ENCODE data around the gene HTT-AS.

Gene HTT-AS

DNA sequence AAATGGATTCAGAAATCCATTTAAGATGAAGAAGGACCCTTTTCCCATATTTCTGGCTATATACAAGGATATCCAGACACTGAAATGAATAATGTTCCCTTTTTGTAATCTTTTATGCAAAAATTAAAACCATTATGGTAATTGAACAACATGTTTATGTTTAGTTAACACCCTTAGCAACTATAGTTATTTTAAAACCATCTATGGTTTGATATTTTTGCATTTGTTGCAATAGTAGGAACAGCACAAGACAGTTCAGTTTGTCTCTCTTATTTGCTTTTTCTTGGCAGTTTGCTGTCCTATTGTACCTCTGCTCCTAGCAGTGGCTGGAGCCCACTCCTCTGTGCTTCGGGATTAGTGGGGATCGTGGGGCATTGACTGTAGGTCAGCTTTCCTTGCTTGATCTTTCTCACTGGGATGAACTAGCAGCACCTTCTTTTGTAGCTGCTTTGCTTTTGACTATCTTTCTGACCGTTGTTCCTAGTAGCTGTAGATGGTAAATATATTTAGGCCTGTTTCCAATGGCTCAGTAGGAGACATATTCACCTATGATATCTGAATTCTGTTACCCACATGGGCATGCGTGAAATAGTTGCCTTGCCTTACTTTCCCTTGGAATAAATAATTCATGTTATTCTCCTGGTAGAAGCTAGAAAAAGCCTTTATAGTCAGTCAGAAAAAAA is 12.9 kb upstream of the HTT-AS start:
- no peak for DNase-seq (ENCODE audit: low read depth, low spot score)

DNA sequence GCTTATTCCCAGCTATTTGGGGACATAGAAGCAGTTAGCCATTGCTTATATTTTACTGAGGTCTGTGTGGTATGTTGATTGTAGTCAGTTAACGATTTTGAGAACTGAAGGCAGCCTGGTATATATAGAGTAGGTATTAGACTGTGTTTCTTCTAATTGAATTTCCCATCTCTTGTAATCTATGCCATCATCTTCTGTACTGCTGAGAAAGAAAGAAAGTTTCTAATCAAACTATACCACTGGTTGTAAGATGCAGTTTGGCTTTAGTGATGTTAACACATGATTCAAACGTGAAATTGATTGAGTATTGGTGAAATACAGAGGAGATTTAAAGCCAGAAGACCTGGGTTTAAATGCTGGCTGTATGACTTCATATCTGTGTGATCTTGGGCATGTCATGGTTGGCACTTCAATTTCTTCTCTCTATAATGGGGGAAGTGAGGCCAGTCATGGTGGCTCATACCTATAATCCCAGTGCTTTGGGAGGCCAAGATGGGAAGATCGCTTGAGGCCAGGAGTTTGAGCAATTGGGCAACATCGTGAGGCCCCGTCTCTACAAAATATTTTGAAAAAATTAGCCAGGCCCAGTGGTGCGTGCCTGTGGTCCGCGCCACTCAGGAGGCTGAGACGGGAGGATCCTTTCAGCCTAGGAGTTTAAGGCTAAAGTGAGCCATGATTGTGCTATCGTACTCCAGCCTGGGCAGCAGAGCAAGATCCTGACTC is 11.8 kb upstream of the HTT-AS start:
- DNase-seq (ENCODE audit: low read depth, low spot score): no peak

DNA sequence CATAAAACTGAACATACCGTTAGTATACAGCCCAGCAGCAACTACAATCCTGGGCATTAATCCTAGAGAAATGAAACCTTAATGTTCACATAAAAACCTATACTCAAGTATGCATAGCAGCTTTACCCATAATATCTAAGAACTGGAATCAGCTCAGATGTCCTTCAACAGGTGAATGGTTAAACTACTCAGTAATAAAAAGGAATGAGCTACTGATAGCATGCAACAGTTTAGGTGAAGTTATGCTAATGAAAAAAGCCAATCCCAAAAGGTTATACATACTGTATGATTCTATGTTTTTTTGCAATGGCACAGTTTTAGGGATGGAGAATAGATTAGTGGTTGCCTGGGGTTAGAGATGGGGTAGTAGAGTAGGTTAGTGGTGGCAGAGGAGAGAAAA is 9.4 kb upstream of the HTT-AS start:
- no peak for DNase-seq (ENCODE audit: low read depth, low spot score)

DNA sequence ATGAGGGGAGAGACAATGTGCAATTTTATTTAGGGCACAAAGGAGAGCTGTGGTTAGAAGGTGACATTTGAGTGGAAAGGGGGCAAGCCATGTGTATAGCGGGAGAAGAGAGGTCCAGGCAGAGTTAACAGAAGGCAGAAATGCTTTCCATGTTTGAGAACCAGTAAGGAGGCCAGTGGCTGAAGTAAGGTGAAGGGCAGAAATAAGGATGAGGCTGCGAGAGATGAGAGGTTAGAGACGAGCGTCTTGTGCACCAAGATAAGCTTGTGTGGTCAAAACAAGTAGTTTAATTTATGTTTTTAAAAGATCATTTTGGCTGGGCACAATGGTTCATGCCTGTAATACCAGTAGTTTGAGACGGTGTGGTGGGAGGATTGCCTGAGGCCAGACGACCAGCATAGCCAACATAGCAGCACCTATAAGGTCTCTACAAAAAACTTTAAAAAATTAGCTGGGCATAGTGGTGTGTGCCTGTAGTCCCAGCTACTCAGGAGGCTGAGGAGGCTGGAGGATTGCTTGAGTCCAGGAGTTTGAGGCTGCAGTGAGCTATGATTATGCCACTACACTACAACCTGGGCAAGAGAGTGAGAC is 8.7 kb upstream of the HTT-AS start:
- DNase-seq (ENCODE audit: low read depth, low spot score): no peak

DNA sequence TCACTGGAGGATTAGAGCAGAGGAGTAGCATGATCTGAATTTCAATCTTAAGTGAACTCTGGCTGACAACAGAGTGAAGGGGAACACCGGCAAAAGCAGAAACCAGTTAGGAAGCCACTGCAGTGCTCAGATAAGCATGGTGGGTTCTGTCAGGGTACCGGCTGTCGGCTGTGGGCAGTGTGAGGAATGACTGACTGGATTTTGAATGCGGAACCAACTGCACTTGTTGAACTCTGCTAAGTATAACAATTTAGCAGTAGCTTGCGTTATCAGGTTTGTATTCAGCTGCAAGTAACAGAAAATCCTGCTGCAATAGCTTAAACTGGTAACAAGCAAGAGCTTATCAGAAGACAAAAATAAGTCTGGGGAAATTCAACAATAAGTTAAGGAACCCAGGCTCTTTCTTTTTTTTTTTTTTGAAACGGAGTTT is 5.4 kb upstream of the HTT-AS start:
- no peak for DNase-seq (ENCODE audit: low read depth, low spot score)

DNA sequence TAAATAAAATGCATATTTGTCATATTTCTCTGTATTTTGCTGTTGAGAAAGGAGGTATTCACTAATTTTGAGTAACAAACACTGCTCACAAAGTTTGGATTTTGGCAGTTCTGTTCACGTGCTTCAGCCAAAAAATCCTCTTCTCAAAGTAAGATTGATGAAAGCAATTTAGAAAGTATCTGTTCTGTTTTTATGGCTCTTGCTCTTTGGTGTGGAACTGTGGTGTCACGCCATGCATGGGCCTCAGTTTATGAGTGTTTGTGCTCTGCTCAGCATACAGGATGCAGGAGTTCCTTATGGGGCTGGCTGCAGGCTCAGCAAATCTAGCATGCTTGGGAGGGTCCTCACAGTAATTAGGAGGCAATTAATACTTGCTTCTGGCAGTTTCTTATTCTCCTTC is 3.5 kb upstream of the HTT-AS start:
- DNase-seq (ENCODE audit: low read depth, low spot score): no peak

DNA sequence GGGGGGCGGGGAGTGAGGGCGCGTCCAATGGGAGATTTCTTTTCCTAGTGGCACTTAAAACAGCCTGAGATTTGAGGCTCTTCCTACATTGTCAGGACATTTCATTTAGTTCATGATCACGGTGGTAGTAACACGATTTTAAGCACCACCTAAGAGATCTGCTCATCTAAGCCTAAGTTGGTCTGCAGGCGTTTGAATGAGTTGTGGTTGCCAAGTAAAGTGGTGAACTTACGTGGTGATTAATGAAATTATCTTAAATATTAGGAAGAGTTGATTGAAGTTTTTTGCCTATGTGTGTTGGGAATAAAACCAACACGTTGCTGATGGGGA is 1.3 kb upstream of the HTT-AS start:
- DNase-seq (ENCODE audit: low read depth, low spot score): no peak

DNA sequence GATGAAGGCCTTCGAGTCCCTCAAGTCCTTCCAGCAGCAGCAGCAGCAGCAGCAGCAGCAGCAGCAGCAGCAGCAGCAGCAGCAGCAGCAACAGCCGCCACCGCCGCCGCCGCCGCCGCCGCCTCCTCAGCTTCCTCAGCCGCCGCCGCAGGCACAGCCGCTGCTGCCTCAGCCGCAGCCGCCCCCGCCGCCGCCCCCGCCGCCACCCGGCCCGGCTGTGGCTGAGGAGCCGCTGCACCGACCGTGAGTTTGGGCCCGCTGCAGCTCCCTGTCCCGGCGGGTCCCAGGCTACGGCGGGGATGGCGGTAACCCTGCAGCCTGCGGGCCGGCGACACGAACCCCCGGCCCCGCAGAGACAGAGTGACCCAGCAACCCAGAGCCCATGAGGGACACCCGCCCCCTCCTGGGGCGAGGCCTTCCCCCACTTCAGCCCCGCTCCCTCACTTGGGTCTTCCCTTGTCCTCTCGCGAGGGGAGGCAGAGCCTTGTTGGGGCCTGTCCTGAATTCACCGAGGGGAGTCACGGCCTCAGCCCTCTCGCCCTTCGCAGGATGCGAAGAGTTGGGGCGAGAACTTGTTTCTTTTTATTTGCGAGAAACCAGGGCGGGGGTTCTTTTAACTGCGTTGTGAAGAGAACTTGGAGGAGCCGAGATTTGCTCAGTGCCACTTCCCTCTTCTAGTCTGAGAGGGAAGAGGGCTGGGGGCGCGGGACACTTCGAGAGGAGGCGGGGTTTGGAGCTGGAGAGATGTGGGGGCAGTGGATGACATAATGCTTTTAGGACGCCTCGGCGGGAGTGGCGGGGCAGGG is 711 bp upstream of the HTT-AS start:
- peak; percentile 83 for DNase-seq (ENCODE audit: low read depth, low spot score)

DNA sequence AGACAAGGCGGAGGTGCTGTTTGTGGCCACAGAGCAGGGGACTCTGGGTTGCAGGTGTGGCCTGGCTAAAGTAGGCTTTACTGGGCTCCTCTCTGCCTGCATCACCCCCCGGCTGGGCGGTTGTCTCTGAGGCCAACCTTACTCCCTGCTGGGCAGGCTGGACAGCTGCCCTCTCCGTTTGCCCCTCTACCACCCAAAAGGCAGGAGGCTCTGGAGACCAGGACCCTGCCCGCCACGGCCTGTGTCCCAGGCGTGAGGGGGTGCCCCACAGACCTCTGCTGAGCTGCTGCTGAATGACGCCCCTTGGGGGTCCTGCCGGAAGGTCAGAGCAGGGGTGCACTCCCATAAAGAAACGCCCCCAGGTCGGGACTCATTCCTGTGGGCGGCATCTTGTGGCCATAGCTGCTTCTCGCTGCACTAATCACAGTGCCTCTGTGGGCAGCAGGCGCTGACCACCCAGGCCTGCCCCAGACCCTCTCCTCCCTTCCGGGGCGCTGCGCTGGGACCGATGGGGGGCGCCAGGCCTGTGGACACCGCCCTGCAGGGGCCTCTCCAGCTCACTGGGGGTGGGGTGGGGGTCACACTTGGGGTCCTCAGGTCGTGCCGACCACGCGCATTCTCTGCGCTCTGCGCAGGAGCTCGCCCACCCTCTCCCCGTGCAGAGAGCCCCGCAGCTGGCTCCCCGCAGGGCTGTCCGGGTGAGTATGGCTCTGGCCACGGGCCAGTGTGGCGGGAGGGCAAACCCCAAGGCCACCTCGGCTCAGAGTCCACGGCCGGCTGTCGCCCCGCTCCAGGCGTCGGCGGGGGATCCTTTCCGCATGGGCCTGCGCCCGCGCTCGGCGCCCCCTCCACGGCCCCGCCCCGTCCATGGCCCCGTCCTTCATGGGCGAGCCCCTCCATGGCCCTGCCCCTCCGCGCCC is 920 bp downstream of the HTT-AS start:
- DNase-seq (ENCODE audit: low read depth, low spot score): peak; percentile 37

DNA sequence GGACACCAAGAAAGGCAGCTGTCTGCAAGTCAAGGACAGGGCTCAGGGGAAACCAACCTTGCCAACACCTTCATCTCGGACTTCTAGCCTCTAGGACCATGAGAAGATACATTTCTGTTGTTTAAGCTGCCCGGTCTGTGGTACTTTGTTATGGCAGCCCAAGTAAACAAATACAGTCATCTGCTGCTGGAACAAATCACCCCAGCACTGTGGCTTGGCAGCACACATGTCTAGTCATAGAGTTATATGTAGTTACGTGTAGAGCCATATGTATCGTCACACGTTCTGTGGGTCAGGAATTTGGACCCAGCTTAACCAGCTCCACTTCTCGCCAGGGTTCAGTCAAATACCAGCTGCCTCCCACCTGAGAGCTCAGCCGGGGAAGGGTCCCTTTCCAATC is 2.5 kb downstream of the HTT-AS start:
- DNase-seq (ENCODE audit: low read depth, low spot score): no peak

DNA sequence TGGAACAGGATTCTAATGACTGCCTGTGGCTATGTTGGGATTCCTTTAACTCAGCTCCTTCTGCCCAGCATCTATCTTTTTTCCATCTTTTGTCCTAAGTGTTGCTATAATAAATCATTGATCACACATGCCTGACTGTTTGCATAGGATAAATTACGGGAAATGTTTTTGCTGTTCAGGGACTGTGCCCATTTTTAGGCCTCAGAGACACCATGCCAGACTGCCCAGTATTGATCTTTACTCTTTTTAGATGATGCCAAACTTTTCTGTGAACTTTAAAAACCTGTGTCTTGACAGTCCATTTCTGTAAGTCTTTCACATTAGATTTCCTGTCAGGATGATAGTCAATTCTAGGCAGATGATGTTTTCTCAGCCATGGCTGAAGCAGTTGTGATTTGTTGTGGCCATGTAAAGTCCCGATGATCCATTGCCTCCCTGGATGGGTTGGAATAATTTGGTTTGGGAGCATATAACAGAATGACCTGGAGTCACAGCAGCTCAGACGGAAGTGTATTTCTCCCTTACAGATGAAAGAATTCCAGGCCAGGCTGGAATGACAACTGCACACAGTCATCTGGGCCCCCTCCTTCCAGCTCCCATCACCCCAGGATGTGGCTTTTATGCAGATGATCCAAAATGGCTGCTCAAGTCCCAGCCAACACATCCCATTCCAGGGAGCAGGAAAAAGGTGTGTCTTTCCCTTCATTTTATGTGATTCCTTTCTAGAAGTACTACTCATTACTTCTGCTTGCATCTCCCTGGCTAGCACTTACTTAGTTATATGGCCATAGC is 3.4 kb downstream of the HTT-AS start:
- DNase-seq (ENCODE audit: low read depth, low spot score): peak; percentile 20

DNA sequence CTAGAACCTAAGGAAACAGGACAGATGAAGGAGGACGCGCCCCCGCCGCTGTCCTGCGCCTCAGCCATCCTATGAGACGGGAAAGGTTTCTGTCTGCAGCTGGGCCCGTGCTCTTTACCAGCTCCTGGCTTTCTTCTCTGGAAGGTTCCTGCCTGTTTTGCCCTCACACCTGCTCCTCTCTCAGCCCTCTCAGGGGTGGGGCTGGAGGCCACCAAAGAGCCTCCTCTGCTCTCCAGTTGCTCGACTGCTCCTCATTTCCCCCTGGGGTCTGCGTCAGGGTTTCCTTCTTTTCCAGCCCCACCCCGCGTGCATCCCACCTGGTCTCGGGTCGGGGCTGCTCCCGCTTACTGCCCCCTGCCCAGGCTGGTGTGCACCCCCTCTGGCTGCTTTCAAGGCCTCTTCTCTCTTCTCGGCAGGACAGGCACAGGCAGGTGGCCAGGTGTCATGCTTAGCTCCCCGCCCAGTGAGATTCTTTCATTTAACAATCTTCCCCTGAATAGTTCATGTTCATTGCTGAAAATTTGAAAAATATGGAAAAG is 4.6 kb downstream of the HTT-AS start:
- DNase-seq (ENCODE audit: low read depth, low spot score): no peak

DNA sequence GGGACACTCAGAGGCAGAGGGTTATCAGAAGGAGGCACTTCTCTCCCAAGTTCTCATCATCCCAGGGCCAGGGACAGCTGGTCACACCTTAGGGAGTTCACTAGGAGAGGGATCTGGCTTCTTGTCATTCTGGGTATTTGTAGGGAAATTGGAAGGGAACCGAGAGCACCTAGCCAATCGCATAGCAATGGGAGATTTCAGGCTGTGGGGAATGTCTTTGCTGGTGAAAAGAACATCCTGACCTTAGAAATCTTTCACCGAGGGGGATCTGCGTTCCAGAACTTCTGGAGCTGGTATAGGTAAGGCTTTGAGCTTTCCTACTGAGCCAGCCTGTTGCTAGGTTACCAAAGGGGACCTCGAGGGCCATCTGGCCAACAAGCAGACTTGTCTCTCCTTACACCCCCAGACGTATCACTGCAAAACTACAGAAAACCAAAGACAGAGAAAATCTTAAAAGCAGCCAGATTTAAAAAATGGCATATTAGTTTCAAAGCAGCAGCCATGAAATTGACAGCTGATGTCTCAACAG is 6.8 kb downstream of the HTT-AS start:
- DNase-seq (ENCODE audit: low read depth, low spot score): no peak

DNA sequence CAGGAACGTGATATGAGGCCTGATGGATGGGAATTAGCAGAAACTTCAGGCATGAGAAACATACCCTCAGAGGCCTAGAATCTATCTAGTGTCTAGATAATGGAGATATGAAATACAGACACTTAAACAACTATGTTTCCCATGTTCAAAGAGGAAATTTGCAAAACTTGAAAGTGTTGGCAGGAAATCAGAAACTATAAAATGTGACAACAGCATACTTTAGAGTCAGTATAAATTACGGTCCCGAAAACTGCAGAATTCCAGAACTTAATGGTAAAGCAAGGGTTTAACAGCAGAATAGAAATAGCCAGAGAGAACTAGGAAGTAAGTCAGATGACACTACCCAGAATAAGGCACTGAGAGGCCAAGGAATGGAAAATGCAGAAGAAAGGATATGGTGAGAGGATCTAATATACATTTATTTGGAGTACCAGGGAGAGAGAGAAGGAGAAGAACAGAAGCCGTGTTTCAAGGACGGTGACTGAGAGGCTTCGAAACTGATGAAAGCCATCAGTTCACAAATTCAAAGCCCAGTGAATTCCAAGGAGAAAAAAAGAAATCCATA is 7.4 kb downstream of the HTT-AS start:
- no peak for DNase-seq (ENCODE audit: low read depth, low spot score)

DNA sequence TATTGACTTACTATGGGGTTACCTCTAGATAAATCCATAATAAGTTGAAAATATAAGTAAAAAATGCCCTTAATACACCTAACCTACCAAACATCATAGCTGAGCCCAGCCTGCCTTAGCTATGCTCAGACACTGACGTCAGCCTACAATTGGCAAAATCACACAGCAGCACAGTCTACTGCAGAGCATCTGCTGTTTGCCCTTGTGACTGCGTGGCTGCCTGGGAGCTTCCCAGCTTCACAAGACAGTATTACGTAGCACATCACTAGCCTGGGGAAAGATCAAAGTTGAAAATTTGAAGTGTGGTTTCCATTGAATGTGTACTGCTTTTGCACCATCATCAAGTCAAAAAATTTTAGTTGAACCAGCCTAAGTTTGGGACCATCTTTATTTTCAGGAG is 8.8 kb downstream of the HTT-AS start:
- DNase-seq (ENCODE audit: low read depth, low spot score): no peak

DNA sequence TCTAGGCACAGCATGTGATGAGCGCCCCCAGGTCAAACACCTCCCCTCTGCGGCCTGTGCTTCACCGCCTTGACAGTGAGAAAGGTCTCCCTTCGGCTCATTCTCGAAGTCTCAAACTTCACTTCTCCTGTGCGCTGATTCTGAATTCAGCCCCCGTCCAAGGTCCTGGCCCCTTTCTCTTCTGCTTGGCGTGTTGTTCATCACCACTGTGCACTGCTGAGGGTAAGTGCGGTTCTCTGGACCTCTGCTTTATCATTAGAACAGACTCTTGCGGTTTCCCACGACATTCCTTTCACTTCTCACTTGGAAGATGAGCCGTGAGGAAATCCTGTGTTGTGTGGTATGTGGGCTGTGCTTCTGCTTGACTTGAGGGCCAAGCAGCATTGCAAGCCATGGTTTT is 11.9 kb downstream of the HTT-AS start:
- peak; percentile 50 for DNase-seq (ENCODE audit: low read depth, low spot score)

DNA sequence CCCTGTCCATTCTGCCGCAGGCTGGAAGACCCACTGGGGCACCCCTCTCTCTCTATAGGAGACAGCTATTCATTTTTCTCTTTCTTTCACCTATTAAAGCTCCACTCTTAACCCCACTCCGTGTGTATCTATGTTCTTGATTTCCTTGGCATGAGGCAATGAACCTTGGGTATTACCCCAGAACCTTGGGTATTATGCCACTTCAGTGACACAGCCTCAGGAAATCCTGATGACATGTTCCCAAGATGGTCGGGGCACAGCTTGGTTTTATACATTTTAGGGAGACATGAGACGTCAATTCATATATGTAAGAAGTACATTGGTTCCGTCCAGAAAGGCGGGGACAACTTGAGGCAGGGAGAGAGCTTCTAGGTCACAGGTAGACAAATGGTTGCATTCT is 13.4 kb downstream of the HTT-AS start:
- no peak for DNase-seq (ENCODE audit: low read depth, low spot score)

DNA sequence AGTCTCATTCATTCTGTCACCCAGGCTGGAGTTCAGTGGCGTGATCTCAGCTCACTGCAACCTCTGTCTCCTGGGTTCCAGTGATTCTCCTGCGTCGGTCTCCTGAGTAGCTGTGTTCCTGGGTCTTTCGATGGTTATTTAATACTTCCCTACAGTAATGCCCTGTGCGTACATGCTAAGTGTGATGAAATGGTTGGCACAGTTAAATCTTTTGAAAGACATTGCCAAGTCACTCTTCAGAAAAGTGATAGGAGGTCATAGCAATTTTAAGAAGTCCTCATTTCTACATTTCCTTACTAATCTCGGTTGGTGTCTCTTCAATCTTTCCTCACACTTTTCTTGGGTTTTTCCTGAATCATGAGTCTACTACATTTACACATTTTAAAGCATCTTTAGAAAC is 14.4 kb downstream of the HTT-AS start:
- DNase-seq (ENCODE audit: low read depth, low spot score): no peak

DNA sequence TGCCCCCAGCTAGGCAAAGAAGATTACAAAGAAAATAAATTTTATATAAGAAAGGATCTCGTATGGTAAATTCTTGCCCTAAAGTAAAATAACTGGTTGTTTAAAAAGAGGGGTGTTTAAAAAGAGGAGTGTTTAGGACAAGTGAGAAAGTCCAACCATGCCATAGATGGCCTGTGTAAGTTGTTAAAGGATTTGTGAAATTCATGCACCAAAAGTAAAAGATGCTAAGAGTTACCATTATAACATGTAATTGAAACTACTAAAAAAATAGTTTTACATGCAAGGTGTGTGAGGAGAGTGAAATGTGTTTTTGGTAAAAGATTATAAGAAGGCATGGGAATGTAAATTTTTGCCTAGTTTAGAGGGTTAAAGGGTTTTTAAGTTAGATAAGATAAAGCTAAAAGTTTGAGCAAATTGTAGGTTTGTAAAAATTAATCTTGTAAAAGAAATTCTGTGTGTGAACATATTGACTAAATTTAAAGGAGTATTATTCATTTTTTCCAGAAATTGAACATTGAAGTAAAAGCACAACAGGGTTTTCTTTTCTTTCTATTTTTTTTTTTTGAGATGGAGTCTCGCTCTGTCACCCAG is 20.1 kb downstream of the HTT-AS start:
- DNase-seq (ENCODE audit: low read depth, low spot score): no peak
